HEK293T (cell line): ENCODE data around the gene CDH5.

Experiments
- ARNT ChIP-seq: fragments of 450-650 bp; IDR thresholded peaks from 2 replicates; pipeline ENCODE4 v1.6.1; 2017; ENCODE audit warnings: mild to moderate bottlenecking
- BHLHE40 ChIP-seq: fragments of 450-650 bp; IDR thresholded peaks from 2 replicates; pipeline ENCODE4 v1.6.1; 2016; ENCODE audit warnings: mild to moderate bottlenecking, moderate library complexity, borderline replicate concordance
- ELF4 ChIP-seq: fragments of 450-650 bp; IDR thresholded peaks from 2 replicates; pipeline ENCODE4 v1.6.1; 2017; ENCODE audit warnings: antibody characterized with exemption
- FOXA1 ChIP-seq: fragments of 450-650 bp; IDR thresholded peaks from 2 replicates; pipeline ENCODE4 v1.6.1; 2016; ENCODE audit warnings: mild to moderate bottlenecking
- FOXK2 ChIP-seq: fragments of 450-650 bp; IDR thresholded peaks from 2 replicates; pipeline ENCODE4 v1.6.1; 2016; ENCODE audit warnings: mild to moderate bottlenecking
- FOXM1 ChIP-seq: fragments of 450-650 bp; IDR thresholded peaks from 2 replicates; pipeline ENCODE4 v1.6.1; 2017; ENCODE audit warnings: mild to moderate bottlenecking, borderline replicate concordance
- HDGF ChIP-seq: fragments of 450-650 bp; IDR thresholded peaks from 2 replicates; pipeline ENCODE4 v1.6.1; 2017; ENCODE audit warnings: antibody characterized with exemption, borderline replicate concordance
- L3MBTL2 ChIP-seq: fragments of 450-650 bp; conservative IDR thresholded peaks from 2 replicates; pipeline ENCODE4 v1.6.1; 2016; ENCODE audit warnings: mild to moderate bottlenecking
- NFRKB ChIP-seq: fragments of 450-650 bp; IDR thresholded peaks from 2 replicates; pipeline ENCODE4 v1.6.1; 2016; ENCODE audit warnings: mild to moderate bottlenecking, moderate library complexity
- SP1 ChIP-seq: fragments of 450-650 bp; IDR thresholded peaks from 2 replicates; pipeline ENCODE4 v1.6.1; 2017
- SUZ12 ChIP-seq: fragments of 450-650 bp; IDR thresholded peaks from 2 replicates; pipeline ENCODE4 v1.6.1; 2016; ENCODE audit warnings: mild to moderate bottlenecking
- TARDBP ChIP-seq: fragments of 450-650 bp; IDR thresholded peaks from 2 replicates; pipeline ENCODE4 v1.6.1; 2016
- TF ChIP-seq, protein P1 (sequence below): fragments of 450-650 bp; IDR thresholded peaks from 2 replicates; pipeline ENCODE4 v1.6.1; 2016

DNA sequence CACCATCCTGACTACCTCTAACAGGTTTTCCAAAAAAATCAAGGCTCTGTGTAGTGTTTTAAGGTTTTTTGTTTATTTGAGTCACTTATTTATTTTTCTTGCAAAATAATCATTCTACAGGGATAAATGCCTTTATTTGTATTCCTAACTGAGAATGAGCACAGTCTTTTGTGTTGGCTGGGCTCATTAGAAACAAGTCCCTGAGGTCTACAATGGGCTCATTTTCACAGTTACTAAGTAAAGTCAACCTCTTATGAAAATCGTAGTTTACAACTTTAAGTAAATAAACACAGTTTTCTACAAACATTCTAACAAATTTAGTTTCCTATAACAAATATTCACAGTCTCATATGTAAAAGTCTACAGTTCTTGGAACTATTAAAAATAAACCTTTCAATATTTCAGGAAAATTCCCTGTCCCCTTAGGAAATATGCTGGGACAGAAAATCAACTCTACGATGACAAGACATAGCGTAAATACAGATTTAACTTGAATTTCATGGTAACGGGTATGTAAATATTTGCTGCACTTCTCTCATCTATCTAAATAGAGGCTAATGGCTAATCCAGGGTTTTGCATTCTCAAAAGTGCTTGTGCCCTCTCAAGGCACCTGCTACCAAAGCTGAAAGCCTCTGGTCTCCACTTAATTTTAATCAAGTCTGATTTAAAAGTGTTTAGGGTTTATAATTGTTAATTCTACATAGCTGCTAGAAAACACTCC, 31.5 kb upstream of the CDH5 start:
- TF ChIP-seq SP1 (no peak), FOXM1 (no peak), BHLHE40 (no peak), SUZ12 (no peak), NFRKB (no peak), FOXA1 (no peak), HDGF (no peak), L3MBTL2 (no peak), ARNT (no peak), ELF4 (no peak), TARDBP (no peak), FOXK2 (no peak)
- TF ChIP-seq, protein P1, sequence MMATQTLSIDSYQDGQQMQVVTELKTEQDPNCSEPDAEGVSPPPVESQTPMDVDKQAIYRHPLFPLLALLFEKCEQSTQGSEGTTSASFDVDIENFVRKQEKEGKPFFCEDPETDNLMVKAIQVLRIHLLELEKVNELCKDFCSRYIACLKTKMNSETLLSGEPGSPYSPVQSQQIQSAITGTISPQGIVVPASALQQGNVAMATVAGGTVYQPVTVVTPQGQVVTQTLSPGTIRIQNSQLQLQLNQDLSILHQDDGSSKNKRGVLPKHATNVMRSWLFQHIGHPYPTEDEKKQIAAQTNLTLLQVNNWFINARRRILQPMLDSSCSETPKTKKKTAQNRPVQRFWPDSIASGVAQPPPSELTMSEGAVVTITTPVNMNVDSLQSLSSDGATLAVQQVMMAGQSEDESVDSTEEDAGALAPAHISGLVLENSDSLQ: no peak
